PC-9 (cell line): ENCODE data around the gene ZNF574. TPM values are rescaled to one million over a fixed set of nuclear protein-coding genes. Genes with fewer than 3 reads are reported as not detected.

Experiments
- BruUV-seq: library from RNA; stranded (reverse); fragments of 400-500 nt; replicated peaks from 2 replicates; lab custom pipeline; 2021; lab: Mats Ljungman, UMichigan
- CTCF ChIA-PET: fragments of 300-600 bp; sonication (Branson Sonifier 250); formaldehyde crosslinking; loops from one replicate; lab custom pipeline; 2022; ENCODE audit warnings: antibody characterized with exemption; lab: Charles Lee
- POLR2A ChIA-PET: fragments of 300-600 bp; sonication (Branson Sonifier 250); formaldehyde crosslinking; loops from one replicate; lab custom pipeline; 2022; ENCODE audit warnings: antibody characterized with exemption; ENCODE audit not compliant: unreplicated experiment; lab: Charles Lee
- DNase-seq, 2 experiments: peaks; one replicate each; pipeline versions ENCODE4 v3.0.0 to v3.0.0-alpha.2; 2015 to 2022; ENCODE audit warnings: mixed read lengths in 1 of 2
- H2AFZ ChIP-seq: fragments of 200-600 bp; sonication (generic); 2 replicates; pipeline ENCODE4 v1.8.1; 2017; ENCODE audit warnings: antibody characterized with exemption
- H3F3A ChIP-seq: fragments of 200-600 bp; sonication (generic); 2 replicates; pipeline ENCODE4 v1.8.1; 2017; ENCODE audit warnings: antibody characterized with exemption, mild to moderate bottlenecking, low read depth; ENCODE audit not compliant: insufficient read depth
- H3K27ac ChIP-seq: fragments of 200-600 bp; sonication (generic); 2 replicates; pipeline ENCODE4 v1.6.1; 2016; ENCODE audit warnings: mixed run types
- H3K27me3 ChIP-seq: fragments of 200-600 bp; sonication (generic); 2 replicates; pipeline ENCODE4 v1.6.1; 2016; ENCODE audit warnings: low read depth, mixed run types; ENCODE audit not compliant: insufficient read depth
- H3K36me3 ChIP-seq: fragments of 200-600 bp; sonication (generic); 2 replicates; pipeline ENCODE4 v1.6.1; 2016; ENCODE audit warnings: low read depth, mixed run types
- H3K4me1 ChIP-seq: fragments of 200-600 bp; sonication (generic); replicated peaks from 2 replicates; pipeline ENCODE4 v1.6.1; 2016; ENCODE audit warnings: mixed run types; ENCODE audit not compliant: insufficient read depth
- H3K4me2 ChIP-seq: fragments of 200-600 bp; sonication (generic); 2 replicates; pipeline ENCODE4 v1.6.1; 2017; ENCODE audit warnings: mixed run types
- H3K4me3 ChIP-seq: fragments of 200-600 bp; sonication (generic); 2 replicates; pipeline ENCODE4 v1.6.1; 2016; ENCODE audit warnings: mixed run types
- H3K79me2 ChIP-seq: fragments of 200-600 bp; sonication (generic); 2 replicates; pipeline ENCODE4 v1.6.1; 2017; ENCODE audit warnings: low read depth, mixed run types
- H3K9me2 ChIP-seq: fragments of 200-600 bp; sonication (generic); 2 replicates; pipeline ENCODE4 v1.8.1; 2017; ENCODE audit warnings: mild to moderate bottlenecking; ENCODE audit not compliant: insufficient read depth
- H3K9me3 ChIP-seq: fragments of 200-600 bp; sonication (generic); 2 replicates; pipeline ENCODE4 v1.8.1; 2016; ENCODE audit warnings: low read depth; ENCODE audit not compliant: insufficient read depth
- H4K20me1 ChIP-seq: fragments of 200-600 bp; sonication (generic); 2 replicates; pipeline ENCODE4 v1.8.1; 2017; ENCODE audit not compliant: insufficient read depth
- CTCF ChIP-seq: fragments of 200-600 bp; sonication (generic); conservative IDR thresholded peaks from 2 replicates; pipeline ENCODE4 v1.6.1; 2017; ENCODE audit warnings: mixed run types, antibody characterized with exemption, mild to moderate bottlenecking, moderate library complexity
- EZH2 ChIP-seq: fragments of 200-600 bp; sonication (generic); IDR thresholded peaks from 2 replicates; pipeline ENCODE4 v1.8.0; 2017; ENCODE audit warnings: antibody characterized with exemption, low read depth
- intact Hi-C: fragments of 100-400 bp; cut with micrococcal nuclease; formaldehyde crosslinking; loops from one replicate; pipeline ENCODE4 v1.10.0; 2022; ENCODE audit not compliant: unreplicated experiment
- total RNA-seq: library from RNA; stranded (reverse); gene quantifications from 2 replicates; pipeline ENCODE4 v1.2.3, GENCODE V29; 2021

The ZNF574 gene
- total RNA-seq, 1 experiment from 2014 or later = 19.4 TPM

- Histone ChIP-seq H3K27ac (no peak overlapping the region), H2AFZ (no peak overlapping the region), H3K36me3 (no peaks in the 10 kb centered on the region), H4K20me1 (no peaks in the 10 kb centered on the region), H3K9me2 (no peaks in the 10 kb centered on the region), H3K9me3 (no peaks in the 10 kb centered on the region), H3K27me3 (no peaks in the 10 kb centered on the region), H3K4me3 (no peak overlapping the region), H3K4me1 (peaks cover 4% of the 10 kb centered on the region; the same call in 1 of the 2 replicates), H3K4me2 (no peak overlapping the region), H3F3A (peaks cover 4% of the 10 kb centered on the region; the same call in 1 of the 2 replicates), H3K79me2 (no peaks in the 10 kb centered on the region)
- no TSS peak for BruUV-seq
- DNase-seq = no peak
- ChIA-PET CTCF (interaction anchor here (0.6 kb wide), 1 partner anchor 20 kb away, joined by 3 read pairs; no protein-coding TSS in a partner anchor), POLR2A (no interaction called here)
- TF ChIP-seq CTCF (no peak), EZH2 (no peak)
- intact Hi-C loops = loop anchor here (2.0 to 10.0 kb wide), 2 partner anchors 99 to 135 kb away; partner anchors contain the start of genes ATP1A3 and RABAC1
These were observed 18.0 kb downstream of the ZNF574 start for GRCh38 chr19:42093926-42094325.

- POLR2A ChIA-PET = interaction anchor here (0.5 kb wide), 1 partner anchor 211 kb away, joined by 3 read pairs; no protein-coding TSS in a partner anchor
- TF ChIP-seq EZH2 (no peak), CTCF (no peak)
These were observed 19.3 kb downstream of the ZNF574 start for GRCh38 chr19:42095142-42095813.

GRCh38 chr19:42095814-42096230 lies 19.9 kb downstream of the ZNF574 start:
- ChIA-PET POLR2A (no interaction called here), CTCF (no interaction called here)
- Histone ChIP-seq H3K4me3 (no peak overlapping the region), H3K9me3 (no peaks in the 10 kb centered on the region), H3K9me2 (no peaks in the 10 kb centered on the region), H3K4me1 (peaks cover 4% of the 10 kb centered on the region; the same call in 1 of the 2 replicates), H3F3A (peaks cover 4% of the 10 kb centered on the region; the same call in 1 of the 2 replicates), H3K27me3 (no peaks in the 10 kb centered on the region), H3K79me2 (no peaks in the 10 kb centered on the region), H3K27ac (no peak overlapping the region), H3K36me3 (no peaks in the 10 kb centered on the region), H4K20me1 (no peaks in the 10 kb centered on the region), H2AFZ (no peak overlapping the region), H3K4me2 (no peak overlapping the region)
- no peak for DNase-seq
- BruUV-seq = no TSS peak
- TF ChIP-seq CTCF = no peak
- TF ChIP-seq EZH2 = no peak
- intact Hi-C loops = loop anchor here (10.0 kb wide), 1 partner anchor 101 kb away; the partner anchor contains the start of gene ATP1A3

More at GRCh38 chr19:42095142-42095813, 19.3 kb downstream of the ZNF574 start:
- Histone ChIP-seq H3K79me2 (no peaks in the 10 kb centered on the region), H3K9me3 (no peaks in the 10 kb centered on the region), H4K20me1 (no peaks in the 10 kb centered on the region), H3K4me3 (no peak overlapping the region), H3K36me3 (no peaks in the 10 kb centered on the region), H3K27ac (no peak overlapping the region), H3K4me2 (no peak overlapping the region), H3F3A (peaks cover 4% of the 10 kb centered on the region; the same call in 1 of the 2 replicates), H3K4me1 (peaks cover 4% of the 10 kb centered on the region; the same call in 1 of the 2 replicates), H3K9me2 (no peaks in the 10 kb centered on the region), H3K27me3 (no peaks in the 10 kb centered on the region), H2AFZ (no peak overlapping the region)
- CTCF ChIA-PET = no interaction called here
- no TSS peak for BruUV-seq
- intact Hi-C loops = loop anchor here (10.0 kb wide), 1 partner anchor 100 kb away; the partner anchor contains the start of gene ATP1A3
- DNase-seq = no peak
